HK-2 (cell line): Measurements from ENCODE around the gene SLC2A6.
A peak's percentile ranks its signal among the peaks of the same experiment; 100 is the strongest.

Experiments used
- DNase-seq: peaks from one replicate; pipeline ENCODE4 v3.0.0-alpha.2; 2018; ENCODE audit not compliant: unreplicated experiment

The SLC2A6 gene

DNA sequence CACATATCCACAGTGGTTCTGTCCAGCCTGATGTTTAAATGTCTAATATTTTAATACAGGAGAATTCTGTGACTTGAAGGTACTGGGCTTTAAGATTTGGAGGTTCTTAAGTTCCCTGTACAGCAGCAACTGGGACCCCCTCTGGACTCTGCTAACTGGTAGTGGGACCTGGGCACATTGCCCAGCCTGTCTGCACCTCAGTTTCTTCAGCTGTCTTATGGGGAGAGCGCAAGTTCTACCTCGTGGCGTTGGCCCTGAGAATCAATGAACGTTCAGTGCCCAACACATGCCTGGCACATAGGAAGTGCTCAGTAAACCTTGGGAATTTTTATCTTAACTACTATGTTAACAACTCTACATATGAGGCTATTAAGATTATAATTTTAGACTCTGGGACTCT, 1.4 kb downstream of the SLC2A6 start:
- no peak for DNase-seq

DNA sequence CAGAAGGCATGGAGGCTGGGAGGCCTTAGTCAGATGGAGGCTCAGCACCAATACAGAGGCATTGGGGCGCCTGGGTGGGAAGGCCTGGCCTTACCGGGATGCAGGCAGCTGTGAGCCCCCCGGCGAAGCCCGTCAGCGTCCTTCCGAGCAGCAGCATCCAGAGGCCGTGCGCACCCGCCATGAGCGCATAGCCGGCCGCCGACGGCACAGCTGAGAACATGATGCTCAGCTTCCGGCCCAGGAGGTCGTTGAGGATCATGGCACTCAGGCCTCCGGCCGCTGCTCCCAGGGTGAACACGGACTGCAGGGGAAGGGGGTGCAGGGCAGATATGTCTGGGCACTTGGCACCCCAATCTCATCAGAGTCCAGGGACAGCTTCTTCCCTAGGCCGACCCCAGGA, 2.0 kb downstream of the SLC2A6 start:
- DNase-seq, result no peak

DNA sequence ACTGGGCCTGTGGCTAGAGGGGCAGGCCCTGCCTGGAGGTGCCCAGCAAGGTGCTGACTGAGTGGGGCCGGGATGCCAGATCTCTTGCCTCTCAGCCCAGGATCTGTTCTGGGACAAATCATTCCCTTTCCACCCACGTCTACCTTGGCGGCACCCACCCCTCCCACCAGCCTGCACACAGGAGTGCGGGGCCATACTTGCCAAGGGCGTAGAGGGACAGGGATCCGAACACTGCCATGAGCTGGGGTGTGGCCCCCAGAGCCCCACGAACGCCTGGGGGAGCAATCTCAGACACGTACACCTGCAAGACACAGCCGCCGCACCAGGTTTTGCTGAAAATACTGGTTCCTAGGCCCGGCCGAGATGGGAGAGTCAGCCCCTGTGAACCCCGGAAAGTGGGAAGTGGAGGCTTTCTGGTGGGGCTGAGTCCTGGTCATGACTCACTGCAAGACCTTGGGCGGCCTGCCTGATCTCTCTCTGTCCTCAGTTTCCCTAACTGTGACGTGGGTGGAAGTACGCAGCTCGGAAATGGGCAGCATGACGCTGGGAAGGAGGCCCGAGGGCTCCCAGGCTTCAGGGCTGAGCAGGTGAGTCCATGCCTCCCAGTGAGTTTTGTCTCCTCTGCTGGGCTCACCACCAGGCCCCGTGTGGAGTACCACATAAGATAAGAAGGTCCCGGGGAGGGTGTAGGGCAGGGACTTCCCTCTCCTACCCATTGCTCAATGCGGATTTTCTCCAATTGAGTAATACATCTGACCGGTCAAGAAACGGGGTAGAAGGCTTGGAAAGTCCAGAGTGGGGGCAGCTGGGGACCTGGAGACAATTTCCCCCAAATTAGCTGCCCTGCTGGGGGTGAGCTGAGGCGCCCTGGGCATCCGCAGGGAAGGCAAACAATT, 2.6 kb downstream of the SLC2A6 start:
- DNase-seq, result no peak

DNA sequence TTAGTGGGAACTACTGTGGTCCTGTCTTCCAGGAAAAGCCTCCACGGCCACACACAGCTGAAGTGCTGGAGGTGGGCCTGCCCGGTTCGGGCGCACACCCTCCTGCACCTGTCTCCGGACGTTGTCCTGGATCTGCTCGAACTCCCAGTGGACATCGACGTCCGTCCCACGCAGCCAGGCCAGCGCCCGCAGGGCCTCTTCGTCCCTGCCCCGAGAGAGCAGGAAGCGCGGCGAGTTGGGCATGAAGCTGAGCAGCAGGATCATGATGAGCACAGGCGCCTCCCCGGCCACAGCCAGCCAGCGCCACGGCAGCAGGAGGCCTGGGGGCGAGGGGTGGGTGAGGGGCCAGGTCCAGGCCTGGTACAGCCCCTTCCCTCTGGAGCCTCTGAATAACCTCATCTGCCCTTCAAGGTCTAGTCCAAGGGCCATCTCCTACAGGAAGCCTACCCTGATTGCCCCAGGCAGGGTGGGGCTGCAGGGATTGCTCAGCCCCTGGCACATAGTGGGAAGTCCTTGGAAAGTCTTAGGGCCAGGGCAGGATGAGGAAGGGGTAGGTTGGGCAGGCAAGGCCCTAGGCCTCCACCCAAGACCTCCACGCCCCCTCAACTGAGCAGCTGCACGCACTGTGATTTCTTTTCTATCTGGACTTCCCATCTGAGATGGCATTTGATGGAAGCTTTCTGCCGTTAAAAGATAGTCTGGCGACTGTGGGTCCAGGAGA, 3.4 kb downstream of the SLC2A6 start:
- no peak for DNase-seq

DNA sequence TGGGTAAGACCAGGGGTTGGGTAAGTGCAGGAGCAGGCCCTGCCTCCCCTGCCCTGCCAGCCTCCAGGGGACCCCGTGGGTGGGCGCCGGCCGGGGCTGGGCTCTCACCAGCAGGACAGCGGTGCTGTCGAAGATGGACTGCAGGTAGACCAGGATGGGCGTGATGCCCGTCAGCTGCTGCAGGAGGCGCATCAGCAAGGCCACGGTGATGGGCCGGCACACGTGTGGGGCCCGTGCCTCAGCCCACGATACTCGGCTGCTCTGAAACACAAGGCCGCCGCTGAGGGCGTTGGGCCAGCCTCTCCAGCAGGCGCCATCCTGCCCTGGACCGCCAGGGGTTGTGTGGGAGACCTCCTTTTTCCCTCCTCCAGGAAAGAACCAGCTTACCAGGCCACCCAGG, 4.0 kb downstream of the SLC2A6 start:
- no peak for DNase-seq

DNA sequence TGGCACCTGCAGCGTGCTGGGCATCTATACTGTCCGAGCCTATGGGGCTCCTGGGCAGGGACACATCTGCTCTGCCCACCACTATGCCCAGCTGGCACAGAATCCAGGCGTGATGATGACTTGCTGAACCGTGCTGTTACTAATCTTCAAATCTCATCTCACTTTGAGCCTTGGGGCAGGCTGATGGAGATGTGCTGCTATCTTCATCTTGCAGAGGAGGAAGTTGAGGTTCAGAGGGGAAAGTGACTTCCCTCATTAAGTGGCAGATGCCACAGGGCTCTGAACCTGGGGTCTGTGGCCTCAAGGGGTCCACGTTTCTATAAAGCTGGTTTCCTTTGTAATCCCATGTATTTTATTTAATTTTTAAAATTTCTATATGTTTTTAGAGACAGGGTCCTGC, 4.7 kb downstream of the SLC2A6 start:
- no peak for DNase-seq

DNA sequence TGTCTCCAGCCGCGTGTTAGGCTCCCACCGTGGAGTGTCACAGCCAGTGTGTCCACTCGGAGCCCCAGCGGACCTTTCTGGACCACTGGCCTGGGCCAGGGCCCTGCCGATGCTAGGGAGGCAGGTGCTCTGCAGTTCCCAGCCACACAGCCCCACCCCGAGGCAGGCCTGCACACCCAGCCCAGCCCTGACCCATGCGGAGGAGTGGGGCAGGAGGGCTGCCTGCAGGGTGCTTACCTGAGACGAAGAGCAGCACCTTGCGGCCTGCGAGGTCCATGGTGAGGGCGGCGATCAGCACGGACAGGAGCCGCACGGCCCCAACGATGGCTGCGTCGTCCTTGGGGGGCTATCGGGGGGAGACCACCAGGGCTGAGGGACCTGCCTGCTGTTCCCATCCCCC, 5.2 kb downstream of the SLC2A6 start:
- DNase-seq, result no peak

DNA sequence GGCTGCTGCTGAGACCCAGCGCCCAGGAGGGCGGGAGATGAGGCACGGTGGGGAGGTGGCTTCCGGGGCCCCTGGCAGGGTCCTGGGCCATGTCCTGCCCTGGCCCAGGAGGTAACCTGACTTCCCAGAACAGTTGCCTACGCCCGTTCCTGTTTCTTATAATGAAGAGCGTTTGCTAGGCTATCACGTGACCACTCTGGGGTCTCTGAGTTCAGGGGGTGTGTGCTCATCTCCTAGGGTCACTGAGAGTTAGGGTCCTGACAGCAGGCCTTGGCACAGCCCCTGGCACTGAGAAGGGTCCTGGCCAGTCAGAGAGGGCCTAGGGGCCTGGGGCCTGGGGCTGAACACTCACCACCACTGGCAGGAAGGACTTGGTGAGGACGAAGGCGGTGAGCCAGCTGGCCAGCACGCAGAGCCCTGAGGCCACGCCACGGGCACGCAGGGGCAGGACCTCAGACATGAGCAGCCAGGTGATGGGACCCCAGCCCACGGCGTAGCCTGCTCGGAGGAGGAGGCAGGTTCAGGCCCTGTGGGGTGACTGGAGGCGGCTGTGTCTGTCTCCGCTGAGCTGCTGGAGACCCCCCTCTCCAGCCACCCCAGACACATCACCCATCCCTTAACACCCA, 6.0 kb downstream of the SLC2A6 start:
- DNase-seq, result no peak

DNA sequence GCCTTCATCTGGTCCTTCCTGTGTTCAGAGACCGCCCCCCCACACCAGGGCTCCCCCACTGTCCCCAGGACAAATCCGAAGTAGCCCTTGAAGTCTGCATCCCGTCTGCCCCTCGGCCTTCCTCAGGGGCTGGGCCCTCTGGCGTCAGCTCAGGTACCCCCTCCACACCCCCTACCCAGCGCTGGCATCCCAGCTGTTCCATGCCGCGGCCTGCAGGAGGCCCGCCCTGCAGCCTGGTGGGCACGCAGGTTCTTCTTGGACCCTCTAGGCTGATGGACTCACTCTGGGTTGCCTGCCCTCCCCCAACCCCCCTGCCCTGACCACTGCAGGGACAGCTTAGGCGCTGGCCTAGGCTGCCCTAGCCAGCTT, 6.6 kb downstream of the SLC2A6 start:
- no peak for DNase-seq

DNA sequence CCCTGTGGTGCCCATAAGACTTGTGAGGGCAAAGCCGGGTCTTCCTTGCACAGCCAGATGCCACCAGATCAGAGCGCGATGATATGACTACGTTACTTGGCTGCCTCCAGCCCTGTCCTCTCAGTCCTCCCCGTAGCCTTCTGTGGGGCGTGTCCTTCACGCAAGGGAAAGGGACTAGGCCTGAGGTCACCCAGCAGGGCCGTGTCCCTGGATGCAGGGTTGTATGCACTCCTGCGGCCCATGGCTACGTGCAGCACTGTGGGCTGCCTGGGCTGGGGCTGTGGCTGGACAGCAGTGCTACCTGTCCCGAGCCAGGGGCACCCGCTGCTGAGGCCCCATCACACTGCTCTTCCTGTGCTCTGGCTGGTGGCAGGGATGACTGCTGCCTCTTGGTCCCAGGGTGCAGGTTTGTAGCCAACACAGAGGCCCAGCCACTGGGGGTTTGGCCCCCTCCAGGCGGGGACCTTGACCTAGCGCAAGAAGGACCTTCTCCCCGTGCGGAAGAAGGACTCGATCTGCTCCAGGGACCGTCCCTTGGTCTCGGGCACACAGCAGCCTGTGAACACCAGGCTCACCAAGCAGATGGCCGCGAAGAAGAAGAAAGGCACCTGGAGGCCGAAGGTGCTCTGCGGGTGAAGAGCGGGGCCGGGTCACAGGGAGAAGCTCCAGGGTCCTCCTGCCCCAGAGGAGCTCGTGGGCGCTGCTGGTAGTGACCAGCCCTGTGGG, 7.2 kb downstream of the SLC2A6 start:
- DNase-seq, result no peak

DNA sequence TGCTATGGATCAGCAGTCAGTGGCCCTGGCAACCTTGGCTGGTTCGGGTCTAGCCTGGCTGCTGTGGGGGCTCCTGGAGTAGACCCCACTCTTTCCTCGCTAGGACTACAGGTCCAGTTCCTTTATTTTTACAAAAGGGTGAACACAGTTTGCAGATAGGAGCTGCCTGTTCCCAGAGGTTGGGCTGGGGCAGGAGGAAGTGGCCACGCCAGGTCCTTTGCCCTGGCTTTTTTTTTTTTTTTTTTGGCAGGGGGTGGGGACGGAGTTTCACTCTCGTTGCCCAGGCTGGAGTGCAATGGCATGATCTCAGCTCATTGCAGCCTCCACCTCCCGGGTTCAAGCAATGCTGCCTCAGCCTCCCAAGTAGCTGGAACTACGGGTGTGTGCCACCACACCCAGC, 7.9 kb downstream of the SLC2A6 start:
- no peak for DNase-seq

DNA sequence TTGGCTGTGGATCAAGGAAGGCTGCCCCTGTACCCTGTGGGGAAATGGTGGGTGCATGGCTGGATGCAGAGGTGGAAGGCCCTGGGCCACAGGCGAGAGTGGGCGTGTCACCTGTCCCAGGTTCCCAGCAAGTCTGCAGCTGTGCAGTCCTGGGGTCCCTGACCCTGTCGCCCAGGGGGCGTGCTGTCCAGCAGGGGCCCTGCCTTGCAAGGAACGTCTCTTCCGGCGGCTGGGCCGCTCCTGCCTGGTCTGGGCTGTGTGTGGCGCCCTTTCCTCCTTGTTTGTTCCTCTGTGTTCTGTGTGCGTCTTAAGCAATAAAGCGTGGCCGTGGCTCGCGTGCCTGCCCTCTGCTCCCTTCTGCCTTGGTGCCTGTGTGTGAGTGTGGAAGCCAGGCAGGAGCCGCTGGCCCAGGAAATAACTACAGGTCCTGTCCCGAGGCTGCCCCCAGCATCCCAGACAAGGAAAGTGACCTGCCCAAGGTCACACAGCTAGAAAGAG, 8.4 kb downstream of the SLC2A6 start:
- no peak for DNase-seq

DNA sequence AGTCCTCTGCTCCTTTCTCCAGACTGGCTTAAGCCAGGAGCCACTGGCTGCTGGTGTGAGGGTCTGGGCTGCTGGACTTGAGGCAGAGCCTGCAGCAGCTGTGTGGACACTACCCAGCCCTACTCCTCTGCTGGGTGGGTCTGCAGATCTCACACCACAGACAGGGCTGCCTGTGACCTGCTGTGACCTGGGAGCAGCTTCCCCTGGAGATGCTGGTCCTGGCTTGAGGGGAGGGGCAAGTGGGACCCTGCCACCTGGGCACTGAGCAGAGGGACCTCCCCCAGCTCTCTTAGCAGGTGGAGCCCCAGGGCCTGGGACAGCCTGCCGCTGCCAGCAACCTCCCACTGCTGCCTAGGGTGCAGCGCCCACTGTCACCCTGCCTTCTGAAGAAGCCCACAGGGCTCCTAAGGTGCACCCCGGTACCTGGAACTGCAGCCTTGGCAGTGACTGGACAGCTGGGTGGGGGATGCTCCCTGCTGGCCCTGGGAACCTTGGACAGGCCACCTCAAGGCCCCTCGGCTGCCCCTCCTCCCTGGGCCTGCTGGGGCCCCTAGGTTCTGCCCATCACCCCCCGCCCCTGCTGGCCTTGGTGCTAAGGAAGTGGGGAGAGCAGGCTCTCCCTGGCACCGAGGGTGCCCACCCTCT, 10.0 kb downstream of the SLC2A6 start:
- DNase-seq, result peak; percentile 35

DNA sequence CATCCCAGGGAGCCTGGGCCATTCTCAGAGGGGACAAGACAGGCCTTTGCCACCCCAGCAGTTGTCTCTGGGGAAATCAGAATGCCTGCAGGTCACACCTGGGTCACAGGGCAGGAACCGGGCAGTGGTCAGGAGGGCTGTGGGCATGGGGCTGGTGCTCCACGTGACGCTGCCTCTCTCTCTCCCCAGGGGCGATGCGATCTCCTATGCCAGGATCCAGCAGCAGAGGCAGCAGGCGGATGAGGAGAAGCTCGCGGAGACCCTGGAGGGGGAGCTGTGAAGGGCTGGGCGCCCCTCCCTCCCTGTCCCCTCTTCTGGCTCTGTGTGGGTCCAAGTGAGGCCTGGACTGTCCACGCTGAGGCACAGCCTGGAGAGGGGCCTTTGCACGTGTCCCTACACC, 10.5 kb downstream of the SLC2A6 start:
- no peak for DNase-seq

DNA sequence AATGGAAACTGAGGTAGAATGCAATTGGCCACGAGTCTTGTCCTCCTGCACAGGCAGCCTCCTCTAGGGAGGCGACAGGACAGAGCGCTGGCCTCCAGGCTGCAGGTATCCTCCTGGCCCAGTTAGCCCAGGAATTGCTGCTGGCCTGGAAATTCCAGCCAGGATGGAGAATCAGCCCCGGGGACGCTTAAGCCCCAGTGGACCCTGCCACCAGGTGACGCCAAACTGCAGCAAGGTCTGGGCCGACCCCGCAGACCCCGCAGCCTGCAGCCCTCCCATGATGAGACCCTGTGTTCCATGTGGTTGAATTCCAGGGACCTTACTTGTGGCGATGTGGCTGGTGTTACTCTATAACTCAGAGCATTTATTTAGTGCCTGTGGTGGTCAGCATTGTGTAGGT, 11.8 kb downstream of the SLC2A6 start:
- DNase-seq, result no peak

DNA sequence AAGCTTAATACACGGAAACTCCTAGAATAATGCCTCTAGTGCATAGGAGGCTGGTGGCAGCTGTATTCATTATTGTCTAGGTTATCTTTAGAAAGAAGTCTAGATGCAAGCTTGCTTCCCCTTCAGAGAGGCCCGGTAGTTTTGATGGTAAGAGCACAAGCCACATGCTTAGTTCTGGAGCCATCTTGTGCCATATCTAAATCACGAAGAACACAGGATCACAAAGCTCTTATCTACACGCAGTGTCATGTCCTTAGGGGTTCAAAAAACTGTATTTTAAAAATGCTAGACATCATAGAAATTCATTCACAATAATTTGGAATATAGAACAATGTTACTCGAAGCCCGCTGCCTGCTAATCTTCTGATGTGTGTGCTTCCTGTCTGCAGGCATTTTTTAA, 12.9 kb downstream of the SLC2A6 start:
- DNase-seq, result no peak

DNA sequence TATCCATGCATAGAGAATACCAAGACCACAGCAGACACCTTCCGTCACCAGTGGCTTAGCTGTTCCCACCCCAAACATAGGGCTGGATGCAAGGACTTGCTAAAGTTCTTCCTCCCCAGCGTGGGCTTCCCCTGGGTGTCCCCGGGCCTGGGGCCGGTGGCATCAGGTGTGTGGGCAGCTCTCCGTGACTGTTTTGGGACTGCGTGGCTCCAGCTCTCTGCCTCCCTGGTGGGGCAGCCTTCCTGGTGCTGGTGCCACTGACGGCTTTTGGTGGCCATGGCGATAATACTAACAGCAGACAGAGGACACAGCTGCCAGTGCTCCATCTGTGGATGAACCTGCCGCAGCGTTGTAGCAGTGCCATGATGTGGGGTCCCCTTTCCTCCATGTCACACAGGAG, 14.3 kb downstream of the SLC2A6 start:
- no peak for DNase-seq

DNA sequence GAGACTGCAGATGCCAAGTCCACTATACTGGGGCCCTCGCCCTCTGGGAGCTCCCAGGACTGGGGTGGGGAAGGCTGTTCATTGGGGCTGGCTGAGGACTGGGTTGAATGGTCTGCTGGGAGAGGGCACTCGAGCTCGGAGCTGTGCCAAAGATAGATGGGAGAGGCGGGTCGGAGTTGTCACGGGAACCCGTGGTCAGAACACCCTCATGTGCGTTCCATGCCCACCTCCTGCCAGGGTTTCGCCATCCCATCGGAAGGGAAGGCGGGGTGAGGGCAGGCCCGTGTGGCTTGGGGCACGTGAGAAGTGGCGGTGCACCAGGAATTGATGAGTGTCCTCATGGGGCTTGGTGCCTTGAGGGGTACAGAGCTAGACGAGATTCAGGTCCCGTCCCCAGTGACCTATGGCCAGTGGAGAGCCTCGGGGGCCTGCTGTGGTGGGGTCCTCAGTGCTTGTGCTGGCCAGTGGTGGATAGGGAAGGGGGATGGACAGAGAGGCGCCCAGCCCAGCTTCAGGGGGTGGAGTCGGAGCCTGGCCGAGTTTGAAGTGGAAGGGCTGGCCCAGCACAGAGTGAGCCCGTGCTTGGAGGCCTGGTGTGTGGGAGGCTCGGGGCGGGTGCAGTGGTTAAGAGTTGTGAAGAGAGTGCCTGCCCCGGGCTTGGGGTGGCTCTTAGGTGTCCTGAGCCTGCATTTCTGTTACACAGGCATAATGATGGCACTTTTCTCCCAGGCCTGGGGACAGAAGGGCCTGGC, 14.9 kb downstream of the SLC2A6 start:
- DNase-seq, result no peak

DNA sequence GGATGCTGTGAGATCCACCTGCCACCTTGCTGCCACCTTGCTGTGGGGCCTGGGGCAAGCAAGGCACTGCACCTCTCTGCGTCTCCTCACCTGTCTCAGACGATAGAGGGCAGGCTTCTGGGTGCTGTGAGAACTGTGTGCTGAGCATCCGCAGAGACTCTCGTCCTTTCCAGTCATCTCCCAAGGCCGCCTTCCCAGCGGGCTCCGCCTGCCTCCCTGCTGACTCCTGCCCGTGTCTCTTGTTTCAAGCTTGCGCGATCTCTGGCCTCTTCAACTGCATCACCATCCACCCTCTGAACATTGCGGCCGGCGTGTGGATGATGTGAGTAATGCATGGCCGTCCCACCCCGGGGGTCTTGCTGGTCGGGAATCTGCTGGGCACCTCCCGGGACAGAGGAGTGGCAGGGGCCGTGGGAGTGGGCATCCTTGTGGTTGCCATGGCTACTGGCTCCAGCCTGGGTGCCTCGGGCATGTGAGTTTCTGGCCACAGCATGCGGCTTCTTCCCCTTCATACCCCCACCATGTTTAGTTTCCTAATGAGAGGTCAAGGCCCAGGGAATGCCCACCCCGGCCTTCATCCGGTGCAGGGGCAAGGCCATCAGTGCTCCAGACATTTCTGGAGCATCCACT, 15.6 kb downstream of the SLC2A6 start:
- DNase-seq, result no peak

DNA sequence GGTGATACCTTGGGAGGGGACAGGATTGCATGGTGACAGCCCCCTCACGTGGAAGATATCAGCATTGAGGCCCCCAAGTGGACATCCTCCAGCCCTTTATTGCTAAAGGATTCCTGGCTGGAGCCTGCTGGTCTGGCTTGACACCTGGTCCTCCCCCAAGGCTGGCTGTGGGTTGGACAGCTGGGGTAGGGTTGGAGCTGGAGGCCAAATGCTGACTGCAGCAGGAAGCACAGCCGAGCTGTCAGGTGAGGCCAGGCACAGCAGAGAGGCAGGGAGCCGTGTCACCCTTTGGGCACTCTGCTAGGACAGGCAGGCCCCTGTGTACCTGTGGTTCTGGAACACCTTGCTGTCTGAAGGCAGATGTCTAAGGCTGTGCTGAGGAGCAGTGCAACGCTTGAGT, 16.9 kb downstream of the SLC2A6 start:
- DNase-seq, result no peak
